Measurements from ENCODE around the gene CD58. TPM values are rescaled to one million over a fixed set of nuclear protein-coding genes. Genes with fewer than 3 reads are reported as not detected.

The CD58 gene
- total and polyA plus RNA-seq, 9 of the 15 experiments (the other 6 are each of a cell fraction or from before 2014, with no cell fraction given) = 18.1 to 113 (median 37.4) TPM

GRCh38 chr1:116487031-116487430 is 83.8 kb downstream of the CD58 start (continued):
- TF ChIP-seq TFE3 (CRISPR knock-in tag; IDR thresholded peaks at IDR 0.05) = no peak

DNA sequence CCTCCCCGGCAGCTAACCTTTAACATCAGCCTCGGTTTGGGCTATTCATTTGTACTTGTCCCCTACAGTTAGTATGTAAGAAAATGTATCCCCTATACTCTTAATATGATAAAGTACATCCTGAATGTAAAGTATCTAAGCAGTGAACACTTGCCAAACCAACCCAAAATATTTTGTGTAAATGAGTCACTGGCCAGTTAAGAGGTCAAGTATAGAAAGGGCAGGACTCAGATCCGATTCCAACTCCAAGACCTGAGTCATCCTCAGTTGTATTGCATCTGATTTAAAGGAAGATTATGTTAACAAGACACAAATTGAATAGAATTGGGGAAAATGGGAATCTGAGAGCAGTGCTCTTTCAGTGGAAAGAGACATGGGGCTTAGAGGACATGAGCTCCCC is 84.4 kb downstream of the CD58 start:
- peak in 1 of 4 experiments; percentile 16 for DNase-seq (ENCODE audit: extremely low read depth in 1 of 4, low spot score in 3 of 4)
- H3K4me3 ChIP-seq = no peak overlapping the region
- POLR2A ChIA-PET = interaction anchor here (0.9 to 1.6 kb wide), 7 partner anchors 79 to 354 kb away, joined by 3 to 7 read pairs (median 4); no protein-coding TSS in a partner anchor
- in situ Hi-C loops (cut with MboI) (no loop called here), intact Hi-C loops (cut with micrococcal nuclease) (loop anchor here (5.0 kb wide), 1 partner anchor 334 kb away; no protein-coding TSS in a partner anchor)
- H3K79me2 ChIP-seq (ENCODE audit: control insufficient read depth, insufficient read depth, low read length) = no peaks in the 10 kb centered on the region
- CTCF ChIA-PET (ENCODE audit: low intra/inter-chr PET ratio) = interaction anchor here (1.2 to 4.6 kb wide), 4 partner anchors 13 to 347 kb away, joined by 3 to 74 read pairs (median 32); no protein-coding TSS in a partner anchor
- H3K9me1 ChIP-seq (ENCODE audit: control insufficient read depth, insufficient read depth, low read length) = no peaks in the 10 kb centered on the region
- H2AFZ ChIP-seq (ENCODE audit: low read depth, low read length) = no peak overlapping the region
- H4K20me1 ChIP-seq (replicated peaks; ENCODE audit: control insufficient read depth, insufficient read depth, low read length) = no peaks in the 10 kb centered on the region
- H3K9me3 ChIP-seq (replicated peaks; ENCODE audit: control insufficient read depth, insufficient read depth, low read depth, low read length) = no peaks in the 10 kb centered on the region
- no peak overlapping the region for H3K9ac ChIP-seq (ENCODE audit: insufficient read depth in 1 of 2, low read depth in 2 of 2, low read length in 2 of 2)
- H3K36me3 ChIP-seq (ENCODE audit: control insufficient read depth, insufficient read depth, low read length) = no peaks in the 10 kb centered on the region
- peaks cover 11 to 16% of the 10 kb centered on the region in 2 experiments; a peak in 3 of 5 replicates for H3K4me1 ChIP-seq (replicated peaks in 1 of 2; ENCODE audit: control insufficient read depth in 2 of 2, insufficient read depth in 2 of 2, low read length in 2 of 2)
- no peak for FAIRE-seq
- no TSS peak for BruUV-seq (replicated peaks)
- WGBS (ENCODE audit: insufficient coverage, low coverage, missing lambda C conversion rate) = 33% methylated on average over 3 of the region's 3 CpGs
- H3K4me2 ChIP-seq (ENCODE audit: insufficient read depth, low read length) = no peak overlapping the region
- no peak overlapping the region for H3K27ac ChIP-seq (ENCODE audit: extremely low read depth, low read depth, low read length)
- H3K27me3 ChIP-seq (ENCODE audit: control insufficient read depth in 2 of 2, insufficient read depth in 2 of 2, low read length in 2 of 2) = no peaks in the 10 kb centered on the region; a peak in 1 of 5 replicates
- ATAC-seq = no peak
- TF ChIP-seq NR2C2 (CRISPR knock-in tag; IDR thresholded peaks at IDR 0.05) (no peak), NR2C2 (tag; IDR thresholded peaks at IDR 0.05) (0 out of 2 replicates have a peak, but pooled peaks have one; percentile 13), FOSL1 (tag; conservative IDR thresholded peaks at IDR 0.05) (peak; percentile 74), NR3C1 (CRISPR knock-in tag; IDR thresholded peaks at IDR 0.05) (no peak), KDM2B (CRISPR knock-in tag; IDR thresholded peaks at IDR 0.05) (no peak), NFE2 (IDR thresholded peaks at IDR 0.05; ENCODE audit: low read depth) (peak; percentile 68), PHF21A (IDR thresholded peaks at IDR 0.05; ENCODE audit: borderline replicate concordance, low read depth) (no peak), KAT8 (IDR thresholded peaks at IDR 0.05; ENCODE audit: low read depth) (no peak), ATF3 (IDR thresholded peaks at IDR 0.05) (peak; percentile 67), ATF3 (CRISPR knock-in tag; conservative IDR thresholded peaks at IDR 0.05) (no peak), JUND (IDR thresholded peaks at IDR 0.05; ENCODE audit: borderline replicate concordance, low read depth, low read length) (peak; percentile 60; the same call in 1 of the 2 replicates), JUND (tag; IDR thresholded peaks at IDR 0.05; ENCODE audit: borderline replicate concordance, low read depth, low read length) (0 out of 3 replicates have a peak, but pooled peaks have one; percentile 21), C11orf30 (IDR thresholded peaks at IDR 0.05; ENCODE audit: low read depth) (peak; percentile 32; the same call in 1 of the 2 replicates), JUN (IDR thresholded peaks at IDR 0.05; ENCODE audit: borderline replicate concordance, low read depth, low read length) (0 out of 2 replicates have a peak, but pooled peaks have one; percentile 38), JUN (CRISPR knock-in tag; IDR thresholded peaks at IDR 0.05; ENCODE audit: borderline replicate concordance) (no peak)
- TF ChIP-seq, protein P1, sequence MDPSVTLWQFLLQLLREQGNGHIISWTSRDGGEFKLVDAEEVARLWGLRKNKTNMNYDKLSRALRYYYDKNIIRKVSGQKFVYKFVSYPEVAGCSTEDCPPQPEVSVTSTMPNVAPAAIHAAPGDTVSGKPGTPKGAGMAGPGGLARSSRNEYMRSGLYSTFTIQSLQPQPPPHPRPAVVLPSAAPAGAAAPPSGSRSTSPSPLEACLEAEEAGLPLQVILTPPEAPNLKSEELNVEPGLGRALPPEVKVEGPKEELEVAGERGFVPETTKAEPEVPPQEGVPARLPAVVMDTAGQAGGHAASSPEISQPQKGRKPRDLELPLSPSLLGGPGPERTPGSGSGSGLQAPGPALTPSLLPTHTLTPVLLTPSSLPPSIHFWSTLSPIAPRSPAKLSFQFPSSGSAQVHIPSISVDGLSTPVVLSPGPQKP (CRISPR knock-in tag; IDR thresholded peaks at IDR 0.05) = no peak
- TF ChIP-seq, protein P2, sequence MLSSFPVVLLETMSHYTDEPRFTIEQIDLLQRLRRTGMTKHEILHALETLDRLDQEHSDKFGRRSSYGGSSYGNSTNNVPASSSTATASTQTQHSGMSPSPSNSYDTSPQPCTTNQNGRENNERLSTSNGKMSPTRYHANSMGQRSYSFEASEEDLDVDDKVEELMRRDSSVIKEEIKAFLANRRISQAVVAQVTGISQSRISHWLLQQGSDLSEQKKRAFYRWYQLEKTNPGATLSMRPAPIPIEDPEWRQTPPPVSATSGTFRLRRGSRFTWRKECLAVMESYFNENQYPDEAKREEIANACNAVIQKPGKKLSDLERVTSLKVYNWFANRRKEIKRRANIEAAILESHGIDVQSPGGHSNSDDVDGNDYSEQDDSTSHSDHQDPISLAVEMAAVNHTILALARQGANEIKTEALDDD (IDR thresholded peaks at IDR 0.05) = peak; percentile 31; the same call in 1 of the 2 replicates
